GM12892 (cell line): ENCODE results near the gene SEPTIN6. TPM values are rescaled to one million over a fixed set of nuclear protein-coding genes. Genes with fewer than 3 reads are reported as not detected.

Experiments used
- DNase-seq: peaks from one replicate; pipeline ENCODE4 v3.0.0; 2011; ENCODE audit not compliant: insufficient read length
- FAIRE-seq: peaks from 2 replicates; lab custom pipeline; 2011; peaks lifted over from hg19 to GRCh38; lab: Jason Lieb, UNC
- POLR2A ChIP-seq: IDR thresholded peaks from 2 replicates; pipeline ENCODE4 v1.6.1; 2011; ENCODE audit warnings: low read depth, low read length, control low read depth
- POLR2AphosphoS5 ChIP-seq: IDR thresholded peaks from 2 replicates; pipeline ENCODE4 v1.6.1; 2011; ENCODE audit warnings: low read depth, low read length, control low read depth
- TAF1 ChIP-seq: IDR thresholded peaks from 2 replicates; pipeline ENCODE4 v1.6.1; 2011; ENCODE audit warnings: low read depth, mild to moderate bottlenecking, control low read depth, low read length, borderline replicate concordance
- polyA plus RNA-seq: library from polyadenylated mRNA; unstranded; fragments of >200 nt; gene quantifications from one replicate; pipeline ENCODE4 v1.2.1, GENCODE V29; 2012; ENCODE audit warnings: missing spikeins, inconsistent platforms; ENCODE audit not compliant: missing spikeins

The SEPTIN6 gene
- 135 TPM for polyA plus RNA-seq

DNA sequence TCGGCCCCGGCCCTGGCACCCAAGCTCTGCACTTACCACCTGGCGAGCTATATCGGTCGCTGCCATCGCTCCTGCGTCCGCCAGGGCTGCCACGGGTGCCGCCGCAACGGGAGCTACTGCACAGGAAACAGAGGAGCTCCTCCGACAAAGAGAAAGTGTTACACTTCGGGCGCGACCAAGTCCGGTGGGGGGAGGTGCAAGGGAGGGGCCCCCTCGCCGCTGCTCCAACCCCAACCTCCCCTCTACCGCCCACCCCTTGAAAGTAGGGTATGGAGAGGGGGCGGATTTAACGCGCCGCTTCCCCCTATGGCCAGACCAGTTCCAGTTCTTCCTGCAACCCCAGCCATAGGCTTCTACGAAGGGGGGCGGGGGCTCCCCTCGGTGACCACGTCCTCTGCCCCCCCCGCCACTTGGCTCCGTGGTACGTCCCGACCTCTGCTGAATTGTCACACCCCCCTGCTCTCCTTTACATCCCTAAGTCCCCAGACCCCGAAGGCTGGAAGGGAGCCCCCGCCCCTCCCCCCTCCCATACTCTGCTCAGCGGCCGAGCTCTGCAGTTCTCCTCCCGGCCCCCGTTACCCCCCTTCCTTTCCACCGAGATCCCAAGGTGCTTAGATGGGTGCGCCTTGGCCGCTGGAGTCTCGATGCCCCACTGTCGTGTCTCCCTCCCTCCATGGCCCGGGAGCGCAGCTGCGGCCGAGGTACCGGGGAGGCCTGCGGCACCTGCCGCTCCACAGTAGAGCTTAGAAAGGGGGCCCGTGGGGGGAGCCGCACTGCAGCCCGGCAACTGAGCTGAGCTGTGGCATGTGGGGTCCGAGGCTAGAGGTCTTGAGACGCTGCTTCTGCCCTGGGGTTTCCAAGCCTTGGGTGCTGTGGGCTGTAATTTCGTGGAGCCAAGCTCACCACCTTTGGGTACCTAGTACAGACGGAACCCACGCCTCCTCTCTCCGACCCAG, at the start of gene SEPTIN6:
Gene SEPTIN6 (minus strand): TSS at position 129 of the 956 bp plus-strand sequence. CDS start 63 bp downstream, at position 66.
- peak; percentile 77 for TF ChIP-seq POLR2AphosphoS5
- TF ChIP-seq POLR2A = peak; percentile 90
- peak; percentile 88 for TF ChIP-seq TAF1
- FAIRE-seq (peak; percentile 91), DNase-seq (peak; percentile 63)

DNA sequence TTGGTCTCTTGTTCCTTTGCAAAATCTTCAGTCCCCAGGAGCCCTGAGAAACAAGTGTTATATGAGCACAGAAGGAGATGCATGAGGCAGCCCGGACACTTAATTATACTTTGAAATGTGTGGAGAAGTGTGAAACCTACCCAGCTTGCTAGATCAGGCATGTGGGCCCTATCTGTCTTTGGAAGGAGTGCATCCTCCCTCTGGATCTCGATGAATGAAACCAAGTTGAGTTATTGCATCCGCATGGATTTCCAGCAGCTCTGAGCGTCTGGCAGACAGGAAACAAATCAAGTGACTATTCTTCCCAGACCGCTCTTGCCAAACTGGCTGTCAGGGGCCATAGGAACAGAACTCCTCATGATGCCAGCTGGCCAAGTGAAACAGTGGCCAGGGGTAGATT, 45.8 kb upstream of the SEPTIN6 start:
- FAIRE-seq = no peak
- DNase-seq = no peak
- TF ChIP-seq POLR2A (no peak), TAF1 (no peak), POLR2AphosphoS5 (no peak)

DNA sequence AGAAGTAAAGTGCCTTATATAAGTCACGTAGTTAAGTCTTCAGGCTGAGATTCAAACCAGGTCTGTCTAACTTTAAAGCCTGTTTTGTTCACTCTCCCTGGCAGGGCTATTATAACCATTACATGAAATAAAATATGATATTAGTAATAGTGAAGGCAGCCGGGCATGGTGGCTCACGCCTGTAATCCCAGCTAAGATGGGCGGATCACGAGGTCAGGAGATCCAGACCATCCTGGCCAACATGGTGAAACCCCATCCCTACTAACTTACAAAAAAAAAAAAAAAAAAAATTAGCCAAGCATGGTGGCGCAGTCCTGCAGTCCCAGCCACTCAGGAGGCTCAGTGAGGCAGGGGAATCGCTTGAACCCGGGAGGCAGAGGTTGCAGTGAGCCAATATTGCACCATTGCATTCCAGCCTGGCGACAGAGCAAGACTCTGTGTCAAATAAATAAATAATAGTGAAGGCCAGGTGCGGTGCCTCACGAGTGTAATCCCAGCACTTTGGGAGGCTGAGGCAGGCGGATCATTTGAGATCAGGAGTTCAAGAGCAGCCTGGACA, 43.3 kb upstream of the SEPTIN6 start:
- FAIRE-seq (no peak), DNase-seq (no peak)
- TF ChIP-seq POLR2A (no peak), POLR2AphosphoS5 (no peak), TAF1 (no peak)

DNA sequence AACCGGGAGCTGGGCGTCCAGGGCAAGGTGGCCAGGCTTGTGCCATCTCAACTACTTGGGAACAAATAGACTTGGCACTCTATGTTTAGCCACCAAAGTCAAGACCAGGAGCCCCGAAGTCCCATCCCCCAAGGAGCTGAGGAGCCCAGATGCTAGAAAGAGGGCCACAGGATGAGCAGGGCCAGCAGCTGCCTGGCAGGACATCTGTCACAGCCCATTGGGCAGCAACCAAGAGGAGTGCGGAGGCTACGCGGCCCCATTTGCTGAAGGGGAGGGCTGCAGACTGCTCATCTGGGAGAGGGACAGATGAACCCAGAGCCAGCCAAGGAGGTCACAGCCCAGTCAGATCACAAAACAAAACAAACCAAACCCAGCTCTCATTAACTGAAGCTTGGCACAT, 42.5 kb upstream of the SEPTIN6 start:
- FAIRE-seq = no peak
- TF ChIP-seq TAF1 = no peak
- no peak for TF ChIP-seq POLR2AphosphoS5
- no peak for TF ChIP-seq POLR2A
- no peak for DNase-seq

DNA sequence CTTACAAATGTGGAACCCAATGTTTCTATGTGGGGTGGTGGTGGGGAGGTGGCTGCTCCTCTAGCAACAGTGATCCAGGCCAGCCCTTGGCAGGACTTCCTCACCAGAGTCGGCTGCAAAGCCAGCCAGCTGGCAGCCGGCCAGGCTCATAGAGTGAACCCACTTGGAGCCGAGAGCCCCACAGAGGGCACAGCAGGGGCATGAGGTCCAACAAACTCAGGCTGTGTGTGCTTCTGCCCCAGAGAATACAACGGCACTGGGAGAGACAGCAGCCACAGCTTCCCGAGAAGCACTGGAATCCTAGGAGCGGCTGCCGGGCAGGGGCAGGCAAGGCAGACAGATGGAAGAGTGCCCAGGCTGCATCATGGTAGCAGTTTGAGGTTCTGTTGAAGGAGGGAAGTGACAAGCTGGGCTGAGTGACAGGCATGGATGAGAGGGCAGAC, 42.0 kb upstream of the SEPTIN6 start:
- FAIRE-seq = no peak
- no peak for DNase-seq
- TF ChIP-seq POLR2A = no peak

DNA sequence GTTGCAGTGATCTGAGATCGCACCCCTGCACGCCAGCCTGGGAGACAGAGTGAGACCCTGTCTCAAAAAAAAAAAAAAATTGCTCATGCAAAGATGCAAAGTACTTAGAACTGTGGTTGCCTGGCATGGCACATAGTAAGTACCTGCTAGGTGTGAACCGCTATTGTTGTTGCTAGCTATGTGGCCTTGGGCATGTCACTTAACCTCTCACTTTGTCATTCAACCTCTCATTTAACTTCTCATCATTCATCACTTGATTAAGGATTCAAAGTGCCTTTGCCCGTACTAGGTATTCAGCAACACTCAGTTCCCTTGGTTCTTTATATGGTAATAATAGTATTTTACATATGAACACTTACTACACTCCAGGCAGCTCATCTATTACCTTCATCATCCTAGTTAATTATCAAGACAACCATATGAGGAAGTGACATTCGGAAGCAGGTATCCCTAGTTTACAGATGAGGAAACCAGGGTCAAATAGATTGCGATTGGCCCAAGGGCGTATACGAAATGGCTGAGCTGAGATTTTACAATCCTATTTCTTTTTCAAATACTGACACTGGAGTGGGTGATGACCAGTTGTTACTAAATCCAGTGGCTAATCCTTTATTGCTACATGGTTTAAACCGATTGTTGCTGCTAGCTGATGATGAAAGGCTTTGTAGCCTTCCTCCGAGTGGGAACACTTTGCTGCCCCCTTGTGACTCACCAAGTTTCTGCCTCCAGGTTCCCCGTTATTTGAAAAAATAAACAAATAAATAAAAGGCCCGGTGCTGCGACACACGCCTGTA, 36.6 kb upstream of the SEPTIN6 start:
- no peak for TF ChIP-seq TAF1
- TF ChIP-seq POLR2A = no peak
- TF ChIP-seq POLR2AphosphoS5 = no peak
- DNase-seq (no peak), FAIRE-seq (peak; percentile 80)

DNA sequence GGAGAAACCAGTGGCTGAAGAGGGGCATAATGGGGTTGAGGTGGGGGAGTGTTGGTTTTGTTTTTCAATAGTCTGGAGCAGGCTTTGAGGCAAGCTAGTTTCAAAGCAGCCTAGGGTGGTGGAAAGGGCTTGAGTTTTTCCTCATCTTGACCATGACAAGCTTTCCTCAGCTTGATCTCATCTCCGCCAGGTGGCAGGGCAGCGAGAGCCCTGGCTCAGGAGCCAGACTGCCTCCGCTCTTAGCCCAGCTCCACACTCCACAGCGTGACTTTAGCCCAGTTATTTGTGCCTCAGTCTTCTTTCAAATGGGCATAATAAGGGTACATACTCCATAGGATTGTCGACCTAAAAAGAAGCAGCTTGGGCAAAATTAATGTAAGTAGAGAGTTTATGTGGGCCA, 35.5 kb upstream of the SEPTIN6 start:
- DNase-seq = no peak
- no peak for FAIRE-seq
- TF ChIP-seq POLR2AphosphoS5 (no peak), POLR2A (no peak), TAF1 (no peak)

DNA sequence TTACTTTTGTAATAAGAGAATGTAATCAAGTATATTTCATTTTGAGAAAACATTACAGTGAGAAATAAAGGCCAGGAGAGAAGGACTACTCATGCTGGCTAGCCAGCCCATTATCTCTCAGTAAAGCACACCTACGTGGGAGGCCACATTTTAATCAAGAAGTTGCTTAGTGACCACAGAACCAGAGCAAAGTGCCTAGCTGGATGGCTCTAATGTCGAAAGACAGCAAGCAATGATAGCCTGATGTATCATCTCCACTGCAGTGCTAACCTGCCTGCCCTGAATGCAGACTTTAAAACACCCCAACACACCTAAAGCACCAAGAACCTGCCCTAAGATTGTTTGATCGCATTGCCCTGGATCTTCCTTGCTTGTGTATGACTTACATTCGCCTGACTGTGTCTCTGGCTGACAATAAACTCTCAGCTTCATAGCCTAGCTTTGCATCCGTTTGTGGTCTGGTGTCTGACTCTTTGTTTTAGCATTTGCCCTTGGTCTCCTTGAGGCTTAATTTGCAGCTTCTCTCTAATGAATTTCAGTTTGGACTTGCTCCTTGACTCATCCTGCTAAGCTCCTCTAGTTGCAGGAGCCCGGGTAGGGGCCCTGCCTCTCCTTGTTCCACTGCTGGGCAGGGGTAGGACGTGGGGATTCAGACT, 34.1 kb upstream of the SEPTIN6 start:
- no peak for DNase-seq
- TF ChIP-seq POLR2A (no peak), POLR2AphosphoS5 (no peak), TAF1 (no peak)
- peak; percentile 82 for FAIRE-seq

DNA sequence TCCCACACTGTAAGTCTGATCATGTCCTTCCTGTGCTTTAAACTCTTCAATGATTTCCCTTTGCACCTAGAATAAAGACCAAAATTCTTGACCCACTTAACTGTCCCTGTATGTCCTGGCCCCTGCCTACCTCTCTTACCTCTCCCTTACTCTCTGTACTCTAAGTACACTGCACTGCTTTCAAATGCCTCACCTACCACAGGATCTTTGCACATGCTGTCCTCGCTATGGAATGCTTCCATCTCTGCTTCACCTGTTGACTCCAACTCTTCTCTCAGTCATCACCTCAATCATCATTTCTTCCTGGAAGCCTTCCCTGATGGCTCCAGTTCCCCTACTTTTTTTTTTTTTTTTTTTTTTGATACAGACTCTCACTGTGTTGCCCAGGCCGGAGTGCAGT, 29.0 kb upstream of the SEPTIN6 start:
- DNase-seq = no peak
- FAIRE-seq = no peak
- no peak for TF ChIP-seq TAF1
- TF ChIP-seq POLR2A = no peak
- no peak for TF ChIP-seq POLR2AphosphoS5

DNA sequence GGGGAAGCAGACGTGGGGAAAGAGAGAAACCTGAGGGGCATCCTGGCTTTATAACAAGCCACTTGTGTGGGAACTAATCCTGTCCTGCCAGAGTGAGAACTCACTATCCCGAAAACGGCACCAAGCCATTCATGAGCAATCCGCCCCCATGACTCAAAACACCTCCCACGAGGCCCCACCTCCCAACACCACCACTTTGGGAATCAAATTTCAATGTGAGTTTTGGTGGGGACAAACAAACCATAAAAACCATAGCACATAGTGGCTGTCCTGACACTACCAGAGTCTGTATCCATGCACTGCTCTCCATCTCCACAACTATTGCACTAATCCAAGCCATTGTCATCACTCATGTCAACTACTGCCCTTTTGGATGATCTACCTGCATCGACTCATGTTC, 28.5 kb upstream of the SEPTIN6 start:
- FAIRE-seq (no peak), DNase-seq (no peak)
- TF ChIP-seq POLR2A (no peak), POLR2AphosphoS5 (no peak), TAF1 (no peak)

DNA sequence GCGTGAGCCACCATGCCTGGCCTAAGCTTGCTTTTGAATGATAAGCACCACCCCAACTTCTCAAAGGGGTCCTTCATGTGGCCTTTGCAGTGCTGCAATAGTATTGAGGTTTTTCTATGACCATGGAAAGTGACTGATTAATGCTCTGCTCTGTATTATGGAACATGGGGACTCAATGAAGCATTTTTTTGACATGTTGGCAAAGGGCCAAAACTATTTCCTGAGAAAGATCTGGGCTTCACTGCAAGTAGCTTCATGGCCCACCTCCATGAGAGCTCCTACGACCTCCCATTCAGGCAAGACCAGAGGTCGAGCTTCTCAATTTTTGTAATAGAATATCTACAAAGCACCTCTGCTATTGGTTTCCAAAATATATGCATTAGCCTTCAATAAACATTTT, 16.7 kb upstream of the SEPTIN6 start:
- TF ChIP-seq POLR2A = no peak
- no peak for TF ChIP-seq TAF1
- no peak for TF ChIP-seq POLR2AphosphoS5
- DNase-seq (no peak), FAIRE-seq (no peak)
